ENCODE measurements around the gene RALB.
"Not testable (repeated sequence)": the region's sequence is repeated elsewhere in the genome, so short reads cannot be mapped to it uniquely, and the experiment has no call there.

Gene RALB

DNA sequence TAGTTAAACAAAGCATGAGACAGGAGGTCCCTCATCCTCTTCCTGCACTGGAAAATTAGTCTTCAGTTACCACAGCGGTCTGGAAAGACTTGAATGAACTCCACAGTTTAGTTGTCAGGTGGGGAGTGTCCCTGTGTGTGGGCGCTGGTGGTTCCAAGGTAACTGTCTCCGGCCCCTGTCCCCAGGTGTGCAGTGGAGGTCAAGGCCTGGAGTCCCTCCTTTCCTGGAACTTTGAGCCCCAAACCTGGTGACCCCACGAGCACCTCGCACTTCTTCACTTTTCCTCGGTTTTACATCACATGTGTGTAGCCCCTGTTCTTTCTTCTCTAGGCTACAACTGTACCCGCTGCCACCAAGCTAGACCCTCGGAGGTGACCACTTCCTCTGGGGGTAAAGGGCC lies 65.3 kb downstream of the RALB start:
- H3K27ac ChIP-seq: no peak overlapping the region
- TF ChIP-seq, protein P1, sequence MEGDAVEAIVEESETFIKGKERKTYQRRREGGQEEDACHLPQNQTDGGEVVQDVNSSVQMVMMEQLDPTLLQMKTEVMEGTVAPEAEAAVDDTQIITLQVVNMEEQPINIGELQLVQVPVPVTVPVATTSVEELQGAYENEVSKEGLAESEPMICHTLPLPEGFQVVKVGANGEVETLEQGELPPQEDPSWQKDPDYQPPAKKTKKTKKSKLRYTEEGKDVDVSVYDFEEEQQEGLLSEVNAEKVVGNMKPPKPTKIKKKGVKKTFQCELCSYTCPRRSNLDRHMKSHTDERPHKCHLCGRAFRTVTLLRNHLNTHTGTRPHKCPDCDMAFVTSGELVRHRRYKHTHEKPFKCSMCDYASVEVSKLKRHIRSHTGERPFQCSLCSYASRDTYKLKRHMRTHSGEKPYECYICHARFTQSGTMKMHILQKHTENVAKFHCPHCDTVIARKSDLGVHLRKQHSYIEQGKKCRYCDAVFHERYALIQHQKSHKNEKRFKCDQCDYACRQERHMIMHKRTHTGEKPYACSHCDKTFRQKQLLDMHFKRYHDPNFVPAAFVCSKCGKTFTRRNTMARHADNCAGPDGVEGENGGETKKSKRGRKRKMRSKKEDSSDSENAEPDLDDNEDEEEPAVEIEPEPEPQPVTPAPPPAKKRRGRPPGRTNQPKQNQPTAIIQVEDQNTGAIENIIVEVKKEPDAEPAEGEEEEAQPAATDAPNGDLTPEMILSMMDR (IDR thresholded peaks at IDR 0.05): no peak
- no peak for TF ChIP-seq ZFX (IDR thresholded peaks at IDR 0.05; ENCODE audit: borderline replicate concordance)

DNA sequence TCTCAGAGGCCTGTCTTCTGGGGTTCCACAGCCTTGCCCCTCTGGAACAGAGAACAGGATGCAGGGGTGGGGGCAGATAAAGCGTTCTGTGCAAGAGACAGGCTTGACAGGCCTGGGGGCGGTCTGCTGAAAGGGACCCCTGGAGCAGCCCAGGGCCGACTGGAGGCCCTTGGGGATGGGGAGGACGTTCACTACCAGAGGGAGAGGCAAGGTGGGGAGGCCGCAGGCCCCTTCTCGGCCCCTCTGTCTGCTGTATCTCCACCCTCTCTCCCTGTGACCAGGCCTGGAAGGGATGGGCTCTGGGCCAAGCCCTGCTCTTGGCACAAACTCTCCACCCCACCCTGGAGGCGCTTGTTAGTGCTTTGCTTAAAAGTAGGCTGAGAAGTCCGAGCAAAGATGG lies 66.0 kb downstream of the RALB start:
- TF ChIP-seq, protein P1 (IDR thresholded peaks at IDR 0.05): no peak
- TF ChIP-seq ZFX (IDR thresholded peaks at IDR 0.05; ENCODE audit: borderline replicate concordance): no peak
- H3K27ac ChIP-seq: no peak overlapping the region

DNA sequence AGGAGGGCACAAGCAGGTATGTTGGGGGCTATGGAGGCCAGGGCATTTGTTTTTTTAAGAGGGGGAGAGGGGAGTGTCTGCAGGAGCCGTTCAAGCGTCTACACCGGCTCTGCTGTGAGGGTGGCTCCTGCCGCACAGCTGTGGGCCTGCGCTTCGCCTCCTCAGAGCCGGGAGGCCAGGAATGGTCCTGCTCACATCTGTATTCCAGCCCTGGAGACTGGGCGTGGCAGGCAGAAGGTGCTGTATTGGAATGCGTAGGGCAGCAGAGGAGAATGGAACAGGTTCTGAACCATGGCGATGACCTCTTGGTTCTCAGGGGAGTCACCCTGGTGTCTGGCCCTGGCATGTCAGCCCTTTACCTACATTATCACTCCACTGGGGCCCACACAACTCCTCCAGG lies 66.5 kb downstream of the RALB start:
- TF ChIP-seq, protein P1 (IDR thresholded peaks at IDR 0.05): no peak
- no peak overlapping the region for H3K27ac ChIP-seq

DNA sequence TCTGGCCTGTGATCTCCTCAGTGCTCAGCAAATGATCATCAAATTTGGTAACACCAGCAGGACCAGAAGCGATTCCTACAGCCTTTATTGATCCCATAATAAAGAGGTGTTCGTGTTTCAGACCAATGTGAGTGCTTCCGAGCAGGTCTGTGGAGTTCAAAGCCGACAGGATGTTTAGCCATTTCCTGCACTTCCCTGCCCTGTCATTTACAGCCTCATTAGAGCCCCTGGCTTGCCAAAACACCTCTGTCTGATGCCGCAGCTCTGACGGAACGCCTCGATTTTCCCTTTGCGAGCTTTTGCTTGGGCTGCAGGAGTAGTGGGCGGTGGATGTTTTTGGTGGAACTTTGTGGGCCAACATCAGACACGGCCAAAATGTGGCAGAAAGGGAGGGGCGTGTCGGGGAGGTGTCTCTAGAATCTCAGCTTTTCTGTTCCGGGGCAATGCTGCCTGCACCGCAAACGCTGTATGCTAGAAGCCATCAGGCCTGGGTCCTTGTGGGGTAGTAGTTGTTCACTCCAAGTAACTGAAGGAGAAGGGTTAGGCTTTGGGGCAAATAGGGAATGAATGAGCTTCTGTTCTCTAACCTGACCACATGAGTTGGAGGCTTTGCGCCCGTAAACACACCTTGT lies 67.2 kb downstream of the RALB start:
- H3K27ac ChIP-seq: no peak overlapping the region
- TF ChIP-seq, protein P1 (IDR thresholded peaks at IDR 0.05): no peak
- no peak for TF ChIP-seq ZFX (IDR thresholded peaks at IDR 0.05; ENCODE audit: borderline replicate concordance)

DNA sequence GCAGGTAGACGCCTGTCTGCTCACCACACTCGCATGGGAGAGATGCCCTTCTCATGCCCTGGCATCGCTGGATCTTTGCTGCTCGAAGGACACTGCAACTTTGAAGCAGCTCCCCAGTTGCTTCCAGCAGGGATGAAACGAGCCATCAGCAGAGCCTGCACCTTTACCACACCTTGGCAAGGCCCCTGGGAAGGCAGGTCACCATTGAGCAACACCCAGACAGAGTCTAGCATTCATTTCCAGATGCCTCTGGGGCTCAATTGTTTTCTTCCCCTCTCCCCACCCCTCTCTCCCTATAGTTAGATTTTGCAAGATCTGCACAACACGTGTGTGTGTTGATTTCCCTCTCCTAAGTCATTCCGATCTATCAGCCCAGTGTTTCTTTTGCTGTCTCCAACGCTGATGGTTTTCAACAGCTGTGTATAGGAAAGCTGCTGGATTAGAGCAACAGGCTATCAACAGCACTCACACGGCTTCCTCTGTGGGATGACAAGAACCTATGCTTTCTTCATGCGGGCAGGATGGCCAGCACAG lies 67.7 kb downstream of the RALB start:
- no peak for TF ChIP-seq ZFX (IDR thresholded peaks at IDR 0.05; ENCODE audit: borderline replicate concordance)
- TF ChIP-seq, protein P1 (IDR thresholded peaks at IDR 0.05): no peak
- H3K27ac ChIP-seq: no peak overlapping the region

DNA sequence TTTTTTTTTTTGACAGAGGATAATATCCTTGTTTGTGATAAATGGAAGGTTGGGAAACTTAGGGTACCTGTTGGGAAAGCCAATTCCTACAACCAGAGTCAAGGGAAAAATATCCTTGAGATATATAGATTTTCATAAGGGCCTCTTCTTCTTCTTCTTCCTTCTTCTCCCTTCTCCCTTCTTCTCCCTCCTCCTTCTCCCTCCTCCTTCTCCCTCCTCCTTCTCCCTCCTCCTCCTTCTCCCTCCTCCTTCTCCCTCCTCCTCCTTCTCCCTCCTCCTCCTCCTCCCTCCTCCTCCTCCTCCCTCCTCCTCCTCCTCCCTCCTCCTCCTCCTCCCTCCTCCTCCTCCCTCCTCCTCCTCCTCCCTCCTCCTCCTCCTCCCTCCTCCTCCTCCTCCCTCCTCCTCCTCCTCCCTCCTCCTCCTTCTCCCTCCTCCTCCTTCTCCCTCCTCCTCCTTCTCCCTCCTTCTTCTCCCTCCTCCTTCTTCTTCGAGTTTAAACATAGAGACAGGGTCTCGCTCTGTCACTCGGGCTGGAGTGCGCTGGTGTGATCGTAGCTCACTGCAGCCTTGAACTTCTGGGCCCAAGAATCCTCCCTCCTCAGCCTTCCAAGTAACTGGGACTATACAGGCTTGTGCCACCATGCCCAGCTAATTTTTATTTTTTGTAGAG lies 68.4 kb downstream of the RALB start:
- not testable (repeated sequence) for H3K27ac ChIP-seq

DNA sequence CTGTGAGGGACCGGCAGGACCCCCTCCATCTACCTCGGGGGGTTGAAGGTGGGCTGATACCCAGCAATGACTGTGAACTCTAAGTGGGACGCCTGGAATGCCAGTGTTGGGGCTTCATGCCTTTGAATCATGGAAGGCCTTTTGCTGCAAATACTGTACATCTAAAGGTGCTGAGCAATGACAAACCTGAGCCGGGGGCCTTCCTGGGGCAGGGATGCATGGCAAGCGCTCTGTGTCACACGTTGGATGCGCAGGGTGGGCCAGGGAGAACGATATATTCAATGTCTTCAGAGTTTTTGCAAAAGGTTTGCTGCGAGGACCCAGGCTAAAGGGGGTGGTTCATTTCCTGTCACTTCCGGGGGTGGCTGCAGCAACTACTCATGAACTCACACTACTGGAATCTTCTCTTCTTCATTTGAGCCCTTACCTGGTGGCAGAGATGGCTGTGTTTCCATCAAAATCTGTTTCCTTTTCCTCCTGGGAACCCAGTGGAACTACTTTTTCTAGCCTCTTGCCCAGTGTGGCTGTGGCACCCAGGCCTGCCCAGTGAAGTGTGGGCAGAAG lies 69.2 kb downstream of the RALB start:
- H3K27ac ChIP-seq: no peak overlapping the region
- no peak for TF ChIP-seq ZFX (IDR thresholded peaks at IDR 0.05; ENCODE audit: borderline replicate concordance)
- TF ChIP-seq, protein P1 (IDR thresholded peaks at IDR 0.05): no peak
